Neural progenitor cell (in vitro differentiated cells): ENCODE data around the gene PLIN4. TPM values are rescaled to one million over a fixed set of nuclear protein-coding genes. Genes with fewer than 3 reads are reported as not detected.
A peak's percentile ranks its signal among the peaks of the same experiment; 100 is the strongest.

ENCODE experiments used
- DNase-seq: peaks from one replicate; pipeline ENCODE4 v3.0.0-alpha.2; 2016; ENCODE audit warnings: low spot score
- H2AFZ ChIP-seq: fragments of 200-600 bp; sonication (generic); replicated peaks from 2 replicates; pipeline ENCODE4 v1.6.1; 2016; ENCODE audit warnings: antibody characterized with exemption
- H3F3A ChIP-seq: fragments of 200-600 bp; sonication (generic); 2 replicates; pipeline ENCODE4 v1.6.1; 2016; ENCODE audit warnings: antibody characterized with exemption, low read depth
- H3K27ac ChIP-seq: fragments of 200-600 bp; sonication (generic); 2 replicates; pipeline ENCODE4 v1.5.1; 2016; ENCODE audit warnings: mild to moderate bottlenecking
- H3K27me3 ChIP-seq: fragments of 200-600 bp; sonication (generic); 2 replicates; pipeline ENCODE4 v1.6.1; 2016; ENCODE audit warnings: mild to moderate bottlenecking, moderate library complexity
- H3K36me3 ChIP-seq: fragments of 200-600 bp; sonication (generic); 2 replicates; pipeline ENCODE4 v1.5.1; 2016
- H3K4me1 ChIP-seq: fragments of 200-600 bp; sonication (generic); 2 replicates; pipeline ENCODE4 v1.6.1; 2016; ENCODE audit warnings: mixed run types
- H3K4me2 ChIP-seq: fragments of 200-600 bp; sonication (generic); 2 replicates; pipeline ENCODE4 v1.6.1; 2016
- H3K4me3 ChIP-seq: fragments of 200-600 bp; sonication (generic); 2 replicates; pipeline ENCODE4 v1.5.1; 2016
- H3K79me2 ChIP-seq: fragments of 200-600 bp; sonication (generic); 2 replicates; pipeline ENCODE4 v1.6.1; 2016; ENCODE audit warnings: low read depth
- H3K9ac ChIP-seq: fragments of 200-600 bp; sonication (generic); 2 replicates; pipeline ENCODE4 v1.6.1; 2016
- H3K9me3 ChIP-seq: fragments of 200-600 bp; sonication (generic); 2 replicates; pipeline ENCODE4 v1.5.1; 2016; ENCODE audit warnings: low read depth
- H4K20me1 ChIP-seq: fragments of 200-600 bp; sonication (generic); 2 replicates; pipeline ENCODE4 v1.6.1; 2016; ENCODE audit warnings: low read depth
- H3K27ac Mint-ChIP-seq: 3 replicates; pipeline ENCODE4 v1.8.0; 2021; ENCODE audit warnings: mixed read lengths
- H3K27me3 Mint-ChIP-seq: 2 replicates; pipeline ENCODE4 v1.8.0; 2022; ENCODE audit warnings: low read depth, mild to moderate bottlenecking, inconsistent platforms, moderate library complexity, mixed read lengths; ENCODE audit not compliant: insufficient read depth
- H3K36me3 Mint-ChIP-seq: 3 replicates; pipeline ENCODE4 v1.8.0; 2021; ENCODE audit warnings: mixed read lengths
- H3K4me1 Mint-ChIP-seq: 3 replicates; pipeline ENCODE4 v1.8.0; 2021; ENCODE audit warnings: mixed read lengths
- H3K4me3 Mint-ChIP-seq: 3 replicates; pipeline ENCODE4 v1.8.0; 2021; ENCODE audit warnings: mild to moderate bottlenecking, moderate library complexity, mixed read lengths
- H3K9me3 Mint-ChIP-seq: 3 replicates; pipeline ENCODE4 v1.8.0; 2020; ENCODE audit warnings: mixed read lengths
- CTCF ChIP-seq: fragments of 200-600 bp; sonication (generic); IDR thresholded peaks from 2 replicates; pipeline ENCODE4 v1.5.1; 2017; ENCODE audit warnings: antibody characterized with exemption, mild to moderate bottlenecking
- EZH2 ChIP-seq: fragments of 200-600 bp; sonication (generic); IDR thresholded peaks from 2 replicates; pipeline ENCODE4 v1.6.1; 2017; ENCODE audit warnings: antibody characterized with exemption, mild to moderate bottlenecking, moderate library complexity
- EZH2phosphoT487 ChIP-seq: fragments of 200-600 bp; sonication (generic); IDR thresholded peaks from 2 replicates; pipeline ENCODE4 v1.6.1; 2017; ENCODE audit warnings: antibody characterized with exemption
- total RNA-seq: library from RNA; depleted of rRNA; stranded (reverse); fragments of >200 nt; gene quantifications from 2 replicates; pipeline ENCODE4 v1.2.3, GENCODE V29; 2015; ENCODE audit warnings: low replicate concordance

The PLIN4 gene
- total RNA-seq, 1 donor from 2014 or later = not detected

- no peak overlapping the region for H3K9ac ChIP-seq
- no peak overlapping the region for H3K27ac ChIP-seq
- TF ChIP-seq CTCF (no peak), EZH2phosphoT487 (no peak), EZH2 (no peak)
- H3K4me3 ChIP-seq = no peak overlapping the region
- H3K27ac Mint-ChIP-seq = no peak overlapping the region
- H3K9me3 Mint-ChIP-seq = no peaks in the 10 kb centered on the region
- H3K27me3 ChIP-seq = peaks cover 24% of the 10 kb centered on the region
- no peaks in the 10 kb centered on the region for H3F3A ChIP-seq
- no peak overlapping the region for H2AFZ ChIP-seq
- no peak overlapping the region for H3K4me3 Mint-ChIP-seq
- H3K36me3 Mint-ChIP-seq = peaks cover 6% of the 10 kb centered on the region
- no peaks in the 10 kb centered on the region for H3K79me2 ChIP-seq
- DNase-seq = no peak
- H3K27me3 Mint-ChIP-seq = peaks cover 14% of the 10 kb centered on the region
- no peaks in the 10 kb centered on the region for H3K4me1 Mint-ChIP-seq
- no peak overlapping the region for H3K4me2 ChIP-seq
- no peaks in the 10 kb centered on the region for H3K4me1 ChIP-seq
- peaks cover 3% of the 10 kb centered on the region for H4K20me1 ChIP-seq
- H3K9me3 ChIP-seq = no peaks in the 10 kb centered on the region
- no peaks in the 10 kb centered on the region for H3K36me3 ChIP-seq
These were observed 7.6 kb downstream of the PLIN4 start for GRCh38 chr19:4510435-4511255.

- H3K4me3 Mint-ChIP-seq = no peak overlapping the region
These were observed 9.6 kb downstream of the PLIN4 start for GRCh38 chr19:4508698-4509097.

GRCh38 chr19:4507804-4508203 lies 10.5 kb downstream of the PLIN4 start:
- H3K27me3 ChIP-seq = peaks cover 8% of the 10 kb centered on the region
- Mint-ChIP-seq H3K4me3 (no peak overlapping the region), H3K27me3 (peaks cover 13% of the 10 kb centered on the region), H3K9me3 (no peaks in the 10 kb centered on the region), H3K27ac (peak overlapping the region; percentile 42), H3K36me3 (peaks cover 9% of the 10 kb centered on the region), H3K4me1 (no peaks in the 10 kb centered on the region)
- H3K36me3 ChIP-seq = no peaks in the 10 kb centered on the region
- no peak overlapping the region for H2AFZ ChIP-seq
- no peak overlapping the region for H3K4me3 ChIP-seq
- no peak overlapping the region for H3K27ac ChIP-seq
- no peaks in the 10 kb centered on the region for H3K9me3 ChIP-seq
- H3K9ac ChIP-seq = no peak overlapping the region
- H3F3A ChIP-seq = no peaks in the 10 kb centered on the region
- no peak for DNase-seq
- no peak for TF ChIP-seq EZH2phosphoT487
- H4K20me1 ChIP-seq = peaks cover 22% of the 10 kb centered on the region
- H3K79me2 ChIP-seq = no peaks in the 10 kb centered on the region
- H3K4me1 ChIP-seq = peaks cover 10% of the 10 kb centered on the region
- no peak overlapping the region for H3K4me2 ChIP-seq

More at GRCh38 chr19:4508698-4509097, 9.6 kb downstream of the PLIN4 start:
- DNase-seq = no peak
- Histone ChIP-seq H3K9me3 (no peaks in the 10 kb centered on the region), H3K9ac (no peak overlapping the region), H3K4me3 (no peak overlapping the region), H3K27me3 (peaks cover 11% of the 10 kb centered on the region), H3K79me2 (no peaks in the 10 kb centered on the region), H2AFZ (no peak overlapping the region), H4K20me1 (peaks cover 13% of the 10 kb centered on the region), H3K4me1 (peaks cover 1% of the 10 kb centered on the region), H3K4me2 (no peak overlapping the region), H3K27ac (no peak overlapping the region), H3F3A (no peaks in the 10 kb centered on the region), H3K36me3 (no peaks in the 10 kb centered on the region)
- no peaks in the 10 kb centered on the region for H3K9me3 Mint-ChIP-seq
- no peaks in the 10 kb centered on the region for H3K4me1 Mint-ChIP-seq
- TF ChIP-seq EZH2 = no peak
- no peak for TF ChIP-seq CTCF
- no peak for TF ChIP-seq EZH2phosphoT487
- H3K27ac Mint-ChIP-seq = no peak overlapping the region
- peaks cover 11% of the 10 kb centered on the region for H3K27me3 Mint-ChIP-seq
- peaks cover 9% of the 10 kb centered on the region for H3K36me3 Mint-ChIP-seq

GRCh38 chr19:4507150-4507452 lies 11.2 kb downstream of the PLIN4 start:
- peaks cover 15% of the 10 kb centered on the region for H3K27me3 Mint-ChIP-seq
- H3K4me3 ChIP-seq = no peak overlapping the region
- TF ChIP-seq EZH2phosphoT487 (no peak), EZH2 (no peak), CTCF (no peak)

More at GRCh38 chr19:4507150-4507452, 11.2 kb downstream of the PLIN4 start:
- no peak for DNase-seq
- Histone ChIP-seq H3K9me3 (no peaks in the 10 kb centered on the region), H3K9ac (no peak overlapping the region), H4K20me1 (peaks cover 22% of the 10 kb centered on the region), H3K4me1 (peaks cover 11% of the 10 kb centered on the region), H3F3A (no peaks in the 10 kb centered on the region), H3K27me3 (peaks cover 3% of the 10 kb centered on the region), H3K79me2 (no peaks in the 10 kb centered on the region), H3K4me2 (no peak overlapping the region), H3K36me3 (no peaks in the 10 kb centered on the region), H3K27ac (no peak overlapping the region), H2AFZ (no peak overlapping the region)
- no peaks in the 10 kb centered on the region for H3K9me3 Mint-ChIP-seq
- H3K4me1 Mint-ChIP-seq = no peaks in the 10 kb centered on the region
- H3K4me3 Mint-ChIP-seq = no peak overlapping the region
- no peak overlapping the region for H3K27ac Mint-ChIP-seq
- H3K36me3 Mint-ChIP-seq = peaks cover 9% of the 10 kb centered on the region
